MM.1S (cell line): ENCODE data around the gene MYRFL.

Source experiments
- EZH2 ChIP-seq: fragments of 300-600 bp; sonication (generic); optimal IDR thresholded peaks from 2 replicates; pipeline ENCODE3; 2017; ENCODE audit warnings: low read depth, mild to moderate bottlenecking, antibody characterized with exemption, low read length, mixed read lengths
- TF ChIP-seq, protein P1 (sequence below): fragments of 300-600 bp; sonication (generic); IDR thresholded peaks from 2 replicates; pipeline ENCODE4 v1.5.1; 2016; ENCODE audit warnings: antibody characterized with exemption, low read length, mixed read lengths

DNA sequence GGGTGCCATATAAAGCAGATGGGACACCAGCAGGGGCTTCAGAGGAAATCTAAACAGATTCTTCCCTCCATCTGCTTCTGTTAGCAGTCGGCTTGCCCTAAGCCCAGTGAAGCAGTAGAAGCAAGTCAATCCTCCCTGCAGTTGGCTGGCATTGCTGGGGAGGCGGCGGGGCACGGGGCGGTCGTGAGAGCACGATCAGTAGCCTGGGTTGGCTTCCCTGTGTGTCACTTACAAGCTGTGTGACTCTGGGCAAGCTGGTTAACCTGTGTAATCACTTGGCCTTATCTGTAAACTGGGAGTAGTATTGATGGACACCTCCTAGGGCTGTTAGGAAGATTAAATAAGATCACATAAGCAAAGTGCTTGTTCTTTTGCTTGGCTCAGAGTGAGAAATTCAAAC is 19.4 kb downstream of the MYRFL start:
- TF ChIP-seq, protein P1, sequence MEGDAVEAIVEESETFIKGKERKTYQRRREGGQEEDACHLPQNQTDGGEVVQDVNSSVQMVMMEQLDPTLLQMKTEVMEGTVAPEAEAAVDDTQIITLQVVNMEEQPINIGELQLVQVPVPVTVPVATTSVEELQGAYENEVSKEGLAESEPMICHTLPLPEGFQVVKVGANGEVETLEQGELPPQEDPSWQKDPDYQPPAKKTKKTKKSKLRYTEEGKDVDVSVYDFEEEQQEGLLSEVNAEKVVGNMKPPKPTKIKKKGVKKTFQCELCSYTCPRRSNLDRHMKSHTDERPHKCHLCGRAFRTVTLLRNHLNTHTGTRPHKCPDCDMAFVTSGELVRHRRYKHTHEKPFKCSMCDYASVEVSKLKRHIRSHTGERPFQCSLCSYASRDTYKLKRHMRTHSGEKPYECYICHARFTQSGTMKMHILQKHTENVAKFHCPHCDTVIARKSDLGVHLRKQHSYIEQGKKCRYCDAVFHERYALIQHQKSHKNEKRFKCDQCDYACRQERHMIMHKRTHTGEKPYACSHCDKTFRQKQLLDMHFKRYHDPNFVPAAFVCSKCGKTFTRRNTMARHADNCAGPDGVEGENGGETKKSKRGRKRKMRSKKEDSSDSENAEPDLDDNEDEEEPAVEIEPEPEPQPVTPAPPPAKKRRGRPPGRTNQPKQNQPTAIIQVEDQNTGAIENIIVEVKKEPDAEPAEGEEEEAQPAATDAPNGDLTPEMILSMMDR, result no peak
- TF ChIP-seq EZH2, result no peak
